Subcutaneous adipose tissue (tissue), 4 donors: ENCODE measurements around the gene GSTA1. TPM values are rescaled to one million over a fixed set of nuclear protein-coding genes. Genes with fewer than 3 reads are reported as not detected.

Source experiments
- total RNA-seq, 4 donors: library from RNA; depleted of rRNA; stranded (reverse); fragments of >200 nt; gene quantifications; one replicate each; pipeline ENCODE4 v1.1.0, GENCODE V29; 2016
- TF ChIP-seq, protein P1 (sequence below): fragments of 450-650 bp; IDR thresholded peaks from one replicate; pipeline ENCODE4 v1.5.1; 2016; ENCODE audit warnings: low read depth, mild to moderate bottlenecking, control low read depth, antibody characterized with exemption, moderate library complexity

The GSTA1 gene
- total RNA-seq, 4 donors from 2014 or later, result not detected

DNA sequence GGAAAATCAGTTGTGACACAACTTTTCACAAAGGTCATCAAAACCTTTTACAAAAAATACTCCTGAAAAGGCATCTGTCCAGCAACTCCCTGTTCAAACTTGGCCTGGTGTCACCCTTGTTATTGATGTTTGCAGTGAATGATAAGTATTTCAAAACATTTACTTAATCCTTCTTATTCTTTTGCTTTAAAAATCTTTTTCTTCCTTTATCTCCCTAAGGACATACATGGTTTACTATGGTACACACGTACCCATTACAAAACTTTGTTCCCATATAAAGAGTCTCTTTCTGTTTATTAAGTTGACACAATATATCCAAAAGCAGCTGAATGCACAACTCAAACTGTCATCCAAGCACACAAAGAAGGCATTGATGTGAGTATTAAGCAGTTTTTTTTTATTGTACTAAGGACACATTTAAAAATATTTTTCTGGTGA, 57.8 kb downstream of the GSTA1 start:
- TF ChIP-seq, protein P1, sequence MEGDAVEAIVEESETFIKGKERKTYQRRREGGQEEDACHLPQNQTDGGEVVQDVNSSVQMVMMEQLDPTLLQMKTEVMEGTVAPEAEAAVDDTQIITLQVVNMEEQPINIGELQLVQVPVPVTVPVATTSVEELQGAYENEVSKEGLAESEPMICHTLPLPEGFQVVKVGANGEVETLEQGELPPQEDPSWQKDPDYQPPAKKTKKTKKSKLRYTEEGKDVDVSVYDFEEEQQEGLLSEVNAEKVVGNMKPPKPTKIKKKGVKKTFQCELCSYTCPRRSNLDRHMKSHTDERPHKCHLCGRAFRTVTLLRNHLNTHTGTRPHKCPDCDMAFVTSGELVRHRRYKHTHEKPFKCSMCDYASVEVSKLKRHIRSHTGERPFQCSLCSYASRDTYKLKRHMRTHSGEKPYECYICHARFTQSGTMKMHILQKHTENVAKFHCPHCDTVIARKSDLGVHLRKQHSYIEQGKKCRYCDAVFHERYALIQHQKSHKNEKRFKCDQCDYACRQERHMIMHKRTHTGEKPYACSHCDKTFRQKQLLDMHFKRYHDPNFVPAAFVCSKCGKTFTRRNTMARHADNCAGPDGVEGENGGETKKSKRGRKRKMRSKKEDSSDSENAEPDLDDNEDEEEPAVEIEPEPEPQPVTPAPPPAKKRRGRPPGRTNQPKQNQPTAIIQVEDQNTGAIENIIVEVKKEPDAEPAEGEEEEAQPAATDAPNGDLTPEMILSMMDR, result no peak

DNA sequence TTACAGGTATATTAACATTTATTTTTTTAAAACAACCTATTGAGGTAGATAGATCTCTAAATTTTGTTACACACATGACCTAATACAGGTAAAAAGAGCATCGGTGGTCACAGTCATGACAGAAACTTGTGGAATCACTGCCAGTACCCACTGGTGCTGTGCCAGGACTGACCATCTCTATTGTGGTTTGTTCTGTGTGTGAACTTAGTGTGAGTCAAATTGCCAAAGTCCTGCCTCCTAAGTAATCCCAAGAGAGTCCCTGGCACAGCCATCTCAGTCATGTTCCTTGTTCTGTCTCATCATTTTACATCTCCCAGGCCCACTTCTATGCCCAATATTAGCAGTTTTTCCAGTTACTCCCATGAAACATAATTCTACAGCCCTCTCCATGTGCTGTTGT, 61.7 kb downstream of the GSTA1 start:
- TF ChIP-seq, protein P1, result no peak

Other genes starting within 250 kb of the GSTA1 start
- gene TRAM2, start 226.8 kb downstream of the GSTA1 start, total RNA-seq, result 10 to 100 TPM; 18.3 to 39.1 (median 27.6) TPM
- 10 to 100 TPM; 12.6 to 26.9 (median 19.7) TPM for gene TMEM14A, start 132.7 kb downstream of the GSTA1 start, total RNA-seq
- not detected for gene GSTA2, start 40.3 kb downstream of the GSTA1 start, total RNA-seq
- gene GSTA5, start 37.0 kb upstream of the GSTA1 start, total RNA-seq, result not detected
- not detected for gene GSTA3, start 105.9 kb upstream of the GSTA1 start, total RNA-seq
- gene GSTA4, start 191.5 kb upstream of the GSTA1 start, total RNA-seq, result 10 to 100 TPM; 19.8 to 30.5 (median 24.8) TPM